Ectodermal cell (in vitro differentiated cells): ENCODE measurements around the gene AUTS2.

Experiments
- H3K27ac ChIP-seq: 2 replicates; pipeline ENCODE4 v1.7.0; 2013; ENCODE audit warnings: mild to moderate bottlenecking, low read depth, low read length; ENCODE audit not compliant: insufficient read depth, poor library complexity, severe bottlenecking
- H3K27me3 ChIP-seq: 2 replicates; pipeline ENCODE4 v1.7.0; 2013; ENCODE audit warnings: mild to moderate bottlenecking, low read length; ENCODE audit not compliant: insufficient read depth, control insufficient read depth, poor library complexity, severe bottlenecking
- H3K36me3 ChIP-seq: one replicate; pipeline ENCODE4 v1.7.0; 2013; ENCODE audit warnings: low read length; ENCODE audit not compliant: control insufficient read depth, insufficient read depth
- H3K4me1 ChIP-seq: one replicate; pipeline ENCODE4 v1.7.0; 2013; ENCODE audit warnings: low read length; ENCODE audit not compliant: control insufficient read depth, insufficient read depth
- H3K4me3 ChIP-seq: 2 replicates; pipeline ENCODE4 v1.7.0; 2013; ENCODE audit warnings: low read depth, low read length, control low read depth; ENCODE audit not compliant: insufficient read depth
- H3K9me3 ChIP-seq: 2 replicates; pipeline ENCODE4 v1.7.0; 2013; ENCODE audit warnings: mild to moderate bottlenecking, low read length, moderate library complexity; ENCODE audit not compliant: control insufficient read depth
- WGBS, 2 experiments: methylation state at CpG; one replicate each; pipeline ENCODE4 v1.1.7; 2013; ENCODE audit warnings: missing lambda C conversion rate in 2 of 2; 5-methylcytosine and 5-hydroxymethylcytosine counted together

The AUTS2 gene

DNA sequence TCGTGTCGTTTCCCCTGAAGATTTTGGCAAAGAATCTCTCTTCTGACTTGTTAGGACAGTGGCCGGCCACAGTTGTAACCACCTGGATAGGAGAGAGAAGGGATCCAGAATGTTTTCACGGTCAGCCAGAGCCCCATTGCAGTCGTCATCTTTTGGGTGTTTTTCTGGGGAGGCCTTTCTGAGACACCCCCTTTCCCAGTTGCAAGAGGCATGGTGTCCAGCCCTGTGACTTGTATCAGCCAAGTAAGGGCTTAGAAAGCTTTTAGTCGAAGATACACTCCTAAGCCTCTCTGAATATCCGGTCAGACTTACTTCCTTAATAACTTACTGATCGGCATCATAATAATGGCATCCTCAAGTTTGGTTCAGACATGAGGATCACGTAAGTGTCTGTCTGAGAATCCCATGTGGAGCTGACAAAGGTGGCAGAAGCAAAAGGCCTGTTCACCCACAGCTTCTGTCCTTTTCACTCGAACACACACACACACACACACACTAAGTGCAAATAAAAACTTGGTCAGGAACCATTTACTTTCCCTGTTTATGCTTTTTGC is 1098.0 kb downstream of the AUTS2 start:
- WGBS, 2 experiments, result 2 to 3% methylated on average over 10 of the region's 10 CpGs
- H3K9me3 ChIP-seq, result no peaks in the 10 kb centered on the region
- peaks cover 33% of the 10 kb centered on the region for H3K4me1 ChIP-seq
- H3K36me3 ChIP-seq, result peaks cover 4% of the 10 kb centered on the region
- no peak overlapping the region for H3K27ac ChIP-seq
- peak overlapping the region; percentile 58 for H3K4me3 ChIP-seq
- H3K27me3 ChIP-seq, result peaks cover 20% of the 10 kb centered on the region

DNA sequence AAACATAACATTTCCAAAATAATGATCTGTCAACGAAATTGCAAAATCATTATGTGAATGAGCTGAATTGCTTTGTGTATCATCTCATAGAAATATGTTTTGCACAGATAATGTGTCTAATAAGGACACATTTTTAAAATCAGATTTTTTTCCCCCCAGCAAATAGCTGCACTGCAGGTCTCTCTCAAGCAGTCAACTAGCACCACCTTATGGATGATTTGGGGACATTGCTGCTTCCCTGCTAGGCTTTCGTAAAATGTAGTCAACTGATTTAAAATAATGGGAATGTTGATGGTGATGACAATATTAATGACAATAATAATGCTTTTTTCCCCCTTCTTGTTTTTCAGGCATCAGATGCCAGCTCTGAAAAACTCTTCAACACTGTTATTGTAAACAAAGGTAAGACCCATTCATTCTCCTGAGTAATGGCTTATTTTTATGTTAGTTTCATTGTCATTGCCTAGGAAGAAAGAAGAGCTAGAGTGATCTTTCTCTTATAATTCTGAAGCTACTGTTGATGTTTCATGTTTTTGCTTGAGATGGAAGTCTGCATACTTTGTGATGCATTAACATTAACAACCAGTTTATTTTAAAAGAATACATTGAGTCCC is 1100.1 kb downstream of the AUTS2 start:
- Histone ChIP-seq H3K9me3 (no peaks in the 10 kb centered on the region), H3K4me1 (peaks cover 50% of the 10 kb centered on the region), H3K4me3 (peak overlapping the region; percentile 18), H3K36me3 (peaks cover 13% of the 10 kb centered on the region), H3K27ac (no peak overlapping the region), H3K27me3 (peaks cover under 1% of the 10 kb centered on the region)
- WGBS, 2 experiments, result 4 to 17% methylated on average over 1 to 2 of the region's 2 CpGs

DNA sequence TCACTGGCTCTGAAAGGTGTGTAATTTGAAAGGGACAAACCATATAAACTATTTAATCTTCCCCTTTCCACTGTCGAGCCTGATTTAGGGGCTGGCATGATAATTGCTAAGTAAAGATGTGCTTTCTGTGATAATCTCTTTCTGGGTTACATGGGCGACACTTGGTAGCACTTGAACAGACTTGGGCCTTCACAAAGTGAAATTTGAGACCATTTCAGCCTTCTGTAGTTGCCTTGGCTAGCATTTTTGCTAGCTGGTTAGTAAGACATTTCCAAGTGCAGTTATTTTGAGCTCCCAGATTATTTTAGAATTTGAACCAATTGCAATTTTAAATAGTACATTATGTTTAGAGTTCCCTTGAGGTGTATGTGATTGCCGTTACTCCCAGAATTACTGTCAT is 1101.0 kb downstream of the AUTS2 start:
- Histone ChIP-seq H3K4me3 (no peak overlapping the region), H3K27me3 (no peaks in the 10 kb centered on the region), H3K9me3 (no peaks in the 10 kb centered on the region), H3K4me1 (peaks cover 60% of the 10 kb centered on the region), H3K36me3 (peaks cover 13% of the 10 kb centered on the region), H3K27ac (no peak overlapping the region)
- WGBS, 2 experiments, result 54 to 71% methylated on average over 2 of the region's 3 CpGs

DNA sequence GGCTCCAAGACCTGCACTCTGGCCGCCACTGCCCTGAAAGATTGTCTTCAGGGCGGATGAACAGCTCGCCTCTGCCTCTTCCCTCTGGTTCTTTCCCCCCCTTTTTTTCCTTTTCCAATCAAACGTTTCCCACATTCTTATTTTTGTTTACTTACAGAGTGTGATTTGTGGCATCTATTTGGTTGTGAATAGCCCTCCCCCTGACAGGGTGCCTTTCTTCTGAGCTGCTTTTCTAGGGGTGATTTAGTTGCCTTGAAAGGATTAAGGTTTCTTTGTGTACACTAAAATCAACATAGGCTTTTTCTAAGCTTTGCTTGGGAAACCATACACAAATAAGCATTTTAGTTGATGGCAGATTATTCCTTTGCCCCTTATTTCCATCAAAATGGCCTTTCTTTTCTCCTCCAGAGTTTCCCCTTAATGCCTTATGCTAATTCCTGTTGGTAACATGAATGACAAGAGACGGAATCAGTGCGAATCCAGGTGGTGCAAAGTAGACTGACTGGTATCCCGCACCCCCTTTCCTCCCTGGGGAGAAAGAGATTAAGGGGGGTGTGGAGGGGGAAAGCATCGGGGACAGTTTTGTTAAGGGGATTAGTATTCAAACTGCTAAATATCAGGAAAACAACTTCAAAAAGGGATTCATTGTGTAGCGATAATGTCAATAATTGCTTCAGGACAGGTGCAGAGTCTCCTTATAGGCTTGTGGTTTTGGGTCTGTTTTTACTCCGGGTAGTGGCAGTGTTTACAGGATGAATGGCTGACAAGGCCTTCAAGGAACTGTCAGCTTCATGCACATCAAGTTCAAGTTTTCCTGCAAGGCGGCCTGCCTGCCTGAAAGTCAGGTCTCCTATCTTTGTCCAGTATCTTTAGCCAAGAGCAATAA is 1102.0 kb downstream of the AUTS2 start:
- Histone ChIP-seq H3K4me3 (no peak overlapping the region), H3K27ac (peak overlapping the region; percentile 57), H3K36me3 (peaks cover 13% of the 10 kb centered on the region), H3K27me3 (no peaks in the 10 kb centered on the region), H3K4me1 (peaks cover 64% of the 10 kb centered on the region), H3K9me3 (no peaks in the 10 kb centered on the region)
- WGBS, 2 experiments, result 8 to 10% methylated on average over 10 to 11 of the region's 11 CpGs

DNA sequence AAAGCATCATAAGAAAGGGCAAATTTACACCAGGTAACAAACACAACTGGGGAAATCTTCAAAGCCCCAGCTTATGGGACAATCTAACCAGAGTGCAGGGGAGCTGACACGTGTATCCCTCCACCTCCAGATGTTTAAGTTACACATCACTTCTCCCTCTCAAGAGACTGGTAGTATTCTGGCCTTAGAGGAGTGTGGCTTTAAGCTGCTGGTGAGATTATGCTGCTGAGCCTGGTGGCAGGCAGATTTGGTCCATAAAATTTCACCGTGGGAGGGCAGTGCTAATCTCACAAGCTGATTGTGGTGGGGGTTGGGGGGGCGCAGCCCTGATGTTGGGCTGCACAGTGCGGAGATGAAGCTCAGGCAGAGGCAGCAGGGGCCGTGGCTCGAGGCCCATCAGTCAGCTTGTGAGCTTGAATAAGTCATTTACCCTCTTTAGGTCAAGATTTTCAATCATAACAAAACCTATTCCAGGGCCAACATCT is 1102.7 kb downstream of the AUTS2 start:
- H3K27me3 ChIP-seq, result no peaks in the 10 kb centered on the region
- no peak overlapping the region for H3K4me3 ChIP-seq
- H3K9me3 ChIP-seq, result no peaks in the 10 kb centered on the region
- peak overlapping the region; percentile 57 for H3K27ac ChIP-seq
- 27 to 32% methylated on average over 6 of the region's 6 CpGs for WGBS, 2 experiments
- H3K36me3 ChIP-seq, result peaks cover 13% of the 10 kb centered on the region
- peaks cover 64% of the 10 kb centered on the region for H3K4me1 ChIP-seq

DNA sequence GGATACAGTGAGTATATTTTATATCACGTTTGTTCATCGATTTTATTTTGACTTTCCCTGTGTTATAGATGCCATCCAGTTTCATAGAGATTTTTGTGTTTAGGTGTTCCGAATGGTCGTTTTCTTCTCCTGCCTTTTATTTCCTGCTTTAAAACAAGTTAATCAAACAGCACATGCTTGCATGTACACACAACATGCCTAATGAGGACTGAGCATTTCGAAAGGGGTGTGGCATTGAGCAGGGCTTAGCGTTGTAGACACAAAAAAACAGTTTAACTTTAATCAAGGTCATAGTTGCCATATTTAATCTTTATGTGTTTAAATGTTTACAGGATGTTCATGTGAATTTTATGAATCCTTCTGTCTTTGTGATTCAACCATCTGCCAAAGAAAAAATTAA is 1103.2 kb downstream of the AUTS2 start:
- WGBS, 2 experiments, result 83 to 84% methylated on average over 6 of the region's 6 CpGs
- Histone ChIP-seq H3K27ac (no peak overlapping the region), H3K4me1 (peaks cover 64% of the 10 kb centered on the region), H3K9me3 (no peaks in the 10 kb centered on the region), H3K4me3 (no peak overlapping the region), H3K36me3 (peaks cover 13% of the 10 kb centered on the region), H3K27me3 (no peaks in the 10 kb centered on the region)

DNA sequence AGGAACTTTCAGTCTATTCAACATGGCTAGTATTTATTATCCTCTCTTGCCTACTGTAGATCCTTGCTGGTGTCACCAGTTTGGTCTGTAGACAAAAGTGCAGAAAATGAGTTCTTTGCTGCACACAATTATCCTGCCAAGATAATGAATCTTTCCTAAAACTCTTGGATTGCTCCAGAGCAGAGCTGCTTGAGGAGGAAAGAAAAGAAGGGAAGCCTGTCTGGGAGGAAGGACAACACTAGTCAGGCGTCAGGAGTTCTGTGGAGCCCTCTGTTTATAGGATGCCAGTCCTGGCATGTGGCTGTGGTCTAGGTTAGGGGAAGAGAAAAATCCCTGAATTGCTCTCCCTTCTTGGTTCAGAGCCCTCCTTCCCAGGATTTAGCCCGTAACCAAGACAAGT is 1103.7 kb downstream of the AUTS2 start:
- Histone ChIP-seq H3K4me3 (no peak overlapping the region), H3K27me3 (no peaks in the 10 kb centered on the region), H3K9me3 (no peaks in the 10 kb centered on the region), H3K27ac (no peak overlapping the region), H3K36me3 (peaks cover 13% of the 10 kb centered on the region), H3K4me1 (peaks cover 64% of the 10 kb centered on the region)
- 88 to 92% methylated on average over 2 of the region's 2 CpGs for WGBS, 2 experiments

DNA sequence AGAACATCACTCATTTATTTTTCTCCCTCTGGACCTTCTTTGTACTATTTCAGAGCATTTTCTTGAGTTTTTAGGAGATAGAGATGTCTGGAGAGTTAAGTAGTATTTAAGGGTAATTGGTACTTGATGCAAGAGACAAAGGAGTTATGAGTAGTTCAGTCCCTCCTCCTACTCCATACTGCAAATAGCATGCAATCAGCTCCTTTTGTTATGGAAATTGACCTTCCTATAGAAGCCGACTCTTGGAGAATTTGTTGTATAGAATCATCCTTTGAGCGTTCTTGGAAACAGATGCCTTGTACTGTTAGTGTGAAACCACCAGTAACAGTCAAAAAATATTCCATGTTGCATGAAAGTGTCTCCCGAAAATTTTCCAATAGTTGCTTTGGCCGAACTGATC is 1105.5 kb downstream of the AUTS2 start:
- Histone ChIP-seq H3K36me3 (peaks cover 13% of the 10 kb centered on the region), H3K4me3 (no peak overlapping the region), H3K9me3 (no peaks in the 10 kb centered on the region), H3K4me1 (peaks cover 55% of the 10 kb centered on the region), H3K27me3 (no peaks in the 10 kb centered on the region), H3K27ac (no peak overlapping the region)
- WGBS, 2 experiments, result 42 to 51% methylated on average over 4 of the region's 4 CpGs

DNA sequence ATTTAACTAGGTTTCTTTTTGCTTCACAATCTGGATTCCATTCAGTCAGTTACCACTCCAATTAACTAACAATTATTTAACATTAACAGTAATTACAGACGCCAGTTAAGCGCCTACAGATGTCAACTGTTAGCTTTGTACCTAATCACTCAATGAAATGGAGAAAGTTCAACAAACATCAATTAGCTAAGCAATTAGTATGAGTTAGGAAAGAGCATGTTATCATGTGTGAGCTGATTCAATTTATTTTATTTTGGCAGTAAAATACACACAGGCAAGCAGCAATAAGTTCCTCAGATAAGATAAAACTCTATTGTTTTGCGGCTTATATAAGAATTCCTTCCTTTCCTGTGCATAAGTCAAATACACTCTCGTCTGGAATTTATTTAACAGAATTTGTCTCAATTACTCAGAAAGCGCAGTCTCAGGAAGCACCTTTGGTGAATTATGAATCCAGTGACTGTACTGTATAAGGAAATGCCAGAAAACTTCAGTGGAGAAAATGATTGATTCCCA is 1106.6 kb downstream of the AUTS2 start:
- H3K4me1 ChIP-seq, result peaks cover 53% of the 10 kb centered on the region

DNA sequence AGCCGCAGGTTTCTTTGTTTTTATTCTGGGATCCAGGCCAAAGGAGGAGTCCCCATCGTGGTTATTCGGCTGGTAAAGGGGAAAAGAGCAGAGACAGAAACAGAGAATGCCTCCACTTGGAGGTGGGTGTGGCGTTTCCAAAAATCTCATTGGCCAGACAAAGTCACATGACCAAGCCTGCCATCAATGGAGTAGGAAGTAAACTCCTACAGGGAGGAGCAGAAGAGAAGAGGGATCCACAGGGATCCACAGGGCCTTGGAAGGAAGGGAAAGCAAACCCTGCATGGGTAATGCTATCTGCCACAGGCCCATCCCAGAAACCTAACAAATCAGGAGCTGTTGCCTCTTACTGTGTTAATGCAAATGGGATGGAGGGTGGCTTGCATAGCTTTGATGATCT is 1107.9 kb downstream of the AUTS2 start:
- peaks cover 47% of the 10 kb centered on the region for H3K4me1 ChIP-seq
- H3K9me3 ChIP-seq, result no peaks in the 10 kb centered on the region
- no peaks in the 10 kb centered on the region for H3K27me3 ChIP-seq
- H3K4me3 ChIP-seq, result no peak overlapping the region
- peaks cover 8% of the 10 kb centered on the region for H3K36me3 ChIP-seq
- no peak overlapping the region for H3K27ac ChIP-seq
- WGBS, 2 experiments, result 64 to 69% methylated on average over 4 of the region's 4 CpGs

More for the DNA sequence above, 1106.6 kb downstream of the AUTS2 start:
- Histone ChIP-seq H3K27me3 (no peaks in the 10 kb centered on the region), H3K9me3 (no peaks in the 10 kb centered on the region), H3K36me3 (peaks cover 8% of the 10 kb centered on the region), H3K27ac (no peak overlapping the region), H3K4me3 (no peak overlapping the region)
- WGBS, 2 experiments, result 97 to 99% methylated on average over 5 of the region's 5 CpGs
